Measurements from ENCODE around the gene SYNJ2. TPM values are rescaled to one million over a fixed set of nuclear protein-coding genes. Genes with fewer than 3 reads are reported as not detected.

Gene SYNJ2
- total RNA-seq, 1 experiment from 2014 or later: 24.5 TPM

DNA sequence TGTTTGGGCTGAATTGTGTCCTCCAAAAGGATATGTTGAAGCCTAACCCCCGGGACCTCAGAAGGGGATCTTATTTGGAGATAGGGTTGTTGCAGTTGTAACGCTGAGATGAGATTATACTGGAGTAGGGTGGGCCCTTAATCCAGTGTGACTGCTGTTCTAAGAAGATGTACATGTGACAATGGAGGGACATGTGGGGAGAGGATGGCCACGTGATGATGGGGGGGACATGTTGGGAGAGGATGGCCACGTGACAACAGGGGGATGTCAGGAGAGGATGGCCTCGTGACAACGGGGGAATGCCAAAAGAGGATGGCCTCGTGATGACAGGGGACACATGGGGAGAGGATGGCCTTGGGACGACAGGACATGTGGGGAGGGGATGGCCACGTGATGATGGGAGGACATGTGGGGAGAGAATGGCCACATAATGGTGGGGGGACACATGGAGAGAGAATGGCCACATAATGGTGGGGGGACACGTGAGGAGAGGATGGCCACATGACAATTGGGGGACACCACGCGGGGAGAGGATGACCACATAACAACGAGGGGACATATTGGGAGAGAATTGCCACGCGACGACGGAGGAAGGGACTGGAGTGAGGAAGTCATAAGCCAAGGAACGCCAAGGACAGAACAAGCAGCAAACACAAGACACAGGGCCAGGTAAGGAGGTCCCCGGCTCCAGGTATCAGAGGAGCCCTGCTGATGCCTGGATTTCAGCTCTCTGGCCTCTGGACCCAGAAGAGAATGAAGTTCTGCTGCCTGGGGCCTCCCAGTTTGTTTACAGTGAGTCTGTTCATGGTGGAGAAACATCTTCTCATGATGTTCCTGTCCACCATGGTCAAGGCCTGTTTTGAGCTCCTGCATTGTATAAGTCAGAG is 29.2 kb downstream of the SYNJ2 start:
- Histone ChIP-seq H2BK5ac (ENCODE audit: insufficient read length, low read length) (no peak overlapping the region), H3K9me3 (ENCODE audit: control insufficient read depth, low read depth, low read length) (no peaks in the 10 kb centered on the region), H3K4me1 (ENCODE audit: insufficient read depth, low read length) (0 out of 2 replicates have a peak, but pooled peaks cover 5% of the 10 kb centered on the region), H2AFZ (ENCODE audit: low read length) (no peak overlapping the region), H2AK5ac (ENCODE audit: insufficient read length, low read length) (no peak overlapping the region), H3K4me2 (ENCODE audit: insufficient read depth, insufficient read length, low read length) (no peak overlapping the region), H3K4ac (ENCODE audit: low read depth, low read length) (no peak overlapping the region), H4K5ac (ENCODE audit: insufficient read length, low read depth, low read length) (no peak overlapping the region), H3K23ac (ENCODE audit: insufficient read length, low read depth, low read length) (no peak overlapping the region), H3K27ac (ENCODE audit: insufficient read length, low read depth, low read length) (no peak overlapping the region), H3T11ph (ENCODE audit: low read length) (no peak overlapping the region), H3K9ac (ENCODE audit: extremely low read depth, insufficient read length, low read length) (no peak overlapping the region), H2BK15ac (ENCODE audit: low read depth, low read length) (no peak overlapping the region), H2BK12ac (ENCODE audit: insufficient read length, low read depth, low read length) (no peak overlapping the region), H2BK120ac (ENCODE audit: low read depth, low read length, poor library complexity, severe bottlenecking) (no peak overlapping the region), H3K23me2 (ENCODE audit: insufficient read length, low read depth, low read length, poor library complexity, severe bottlenecking) (no peaks in the 10 kb centered on the region), H4K8ac (replicated peaks; ENCODE audit: insufficient read length, low read depth, low read length) (no peak overlapping the region), H3K79me2 (ENCODE audit: insufficient read depth, low read length) (no peaks in the 10 kb centered on the region; the same call in 1 of the 2 replicates), H3K56ac (ENCODE audit: insufficient read length, low read depth, low read length) (no peak overlapping the region), H4K91ac (ENCODE audit: insufficient read length, low read depth, low read length) (no peak overlapping the region), H3K79me1 (ENCODE audit: insufficient read depth, low read depth, low read length, poor library complexity, severe bottlenecking) (no peaks in the 10 kb centered on the region), H4K20me1 (ENCODE audit: control insufficient read depth, insufficient read depth, insufficient read length) (no peaks in the 10 kb centered on the region), H3K18ac (ENCODE audit: insufficient read length, low read depth, low read length) (no peak overlapping the region), H3K27me3 (ENCODE audit: insufficient read depth, low read length) (no peaks in the 10 kb centered on the region), H3K14ac (ENCODE audit: insufficient read depth, low read length) (no peak overlapping the region; the same call in 1 of the 2 replicates), H2BK20ac (ENCODE audit: low read depth, low read length, poor library complexity, severe bottlenecking) (no peak overlapping the region)
- Mint-ChIP-seq H3K36me3 (ENCODE audit: insufficient read depth in 1 of 3, low read depth in 3 of 3) (peaks cover 14 to 25% (median 15%) of the 10 kb centered on the region in 3 experiments), H3K27ac (no peak overlapping the region; a peak in 2 of 7 replicates), H3K27me3 (ENCODE audit: low read depth) (no peaks in the 10 kb centered on the region), H3K4me3 (no peak overlapping the region), H3K4me1 (peaks cover 11 to 16% of the 10 kb centered on the region in 2 experiments), H3K9me3 (peaks cover 0 to 3% of the 10 kb centered on the region in 2 experiments; a peak in 2 of 5 replicates)
- DNase-seq: no peak
- TF ChIP-seq, protein P1, sequence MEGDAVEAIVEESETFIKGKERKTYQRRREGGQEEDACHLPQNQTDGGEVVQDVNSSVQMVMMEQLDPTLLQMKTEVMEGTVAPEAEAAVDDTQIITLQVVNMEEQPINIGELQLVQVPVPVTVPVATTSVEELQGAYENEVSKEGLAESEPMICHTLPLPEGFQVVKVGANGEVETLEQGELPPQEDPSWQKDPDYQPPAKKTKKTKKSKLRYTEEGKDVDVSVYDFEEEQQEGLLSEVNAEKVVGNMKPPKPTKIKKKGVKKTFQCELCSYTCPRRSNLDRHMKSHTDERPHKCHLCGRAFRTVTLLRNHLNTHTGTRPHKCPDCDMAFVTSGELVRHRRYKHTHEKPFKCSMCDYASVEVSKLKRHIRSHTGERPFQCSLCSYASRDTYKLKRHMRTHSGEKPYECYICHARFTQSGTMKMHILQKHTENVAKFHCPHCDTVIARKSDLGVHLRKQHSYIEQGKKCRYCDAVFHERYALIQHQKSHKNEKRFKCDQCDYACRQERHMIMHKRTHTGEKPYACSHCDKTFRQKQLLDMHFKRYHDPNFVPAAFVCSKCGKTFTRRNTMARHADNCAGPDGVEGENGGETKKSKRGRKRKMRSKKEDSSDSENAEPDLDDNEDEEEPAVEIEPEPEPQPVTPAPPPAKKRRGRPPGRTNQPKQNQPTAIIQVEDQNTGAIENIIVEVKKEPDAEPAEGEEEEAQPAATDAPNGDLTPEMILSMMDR (conservative IDR thresholded peaks at IDR 0.05): no peak
- WGBS (ENCODE audit: extremely low coverage, insufficient read length, low lambda C conversion rate): no CpG with 5 or more reads among the region's 19 CpGs
